Endothelial cell of umbilical vein (primary cell): ENCODE results near the gene FXYD4. TPM values are rescaled to one million over a fixed set of nuclear protein-coding genes. Genes with fewer than 3 reads are reported as not detected.

Source experiments
- BruUV-seq: library from RNA; stranded (reverse); fragments of 400-500 nt; replicated peaks from 2 replicates; lab custom pipeline; 2021; lab: Mats Ljungman, UMichigan
- CTCF ChIA-PET: fragments of 300-600, 350-600 bp; sonication (Branson Sonifier 250); formaldehyde crosslinking; loops from one replicate; lab custom pipeline; 2021; ENCODE audit warnings: antibody characterized with exemption, inconsistent platforms; lab: Charles Lee
- POLR2A ChIA-PET: fragments of 300-600, 350-600 bp; sonication (Branson Sonifier 250); formaldehyde crosslinking; loops from one replicate; lab custom pipeline; 2021; ENCODE audit warnings: antibody characterized with exemption, inconsistent platforms; lab: Charles Lee
- DNase-seq: peaks from one replicate; pipeline ENCODE4 v3.0.0-alpha.2; 2011; ENCODE audit warnings: low read depth, low spot score
- FAIRE-seq: peaks from 2 replicates; lab custom pipeline; 2011; peaks lifted over from hg19 to GRCh38; lab: Jason Lieb, UNC
- H2AFZ ChIP-seq: 2 replicates; pipeline ENCODE4 v1.6.0; 2012; ENCODE audit warnings: low read depth, low read length, control low read depth, inconsistent platforms
- H3K27ac ChIP-seq: 2 replicates; pipeline ENCODE4 v1.5.1; 2011; ENCODE audit warnings: low read depth, mild to moderate bottlenecking, control low read depth, low read length, moderate library complexity; ENCODE audit not compliant: insufficient read depth
- H3K27me3 ChIP-seq, 2 experiments: 2 replicates each; pipeline versions ENCODE4 v1.6.0 to v1.6.1; 2011; ENCODE audit warnings: low read length in 2 of 2, mixed read lengths in 1 of 2; ENCODE audit not compliant: control insufficient read depth in 2 of 2, insufficient read depth in 2 of 2
- H3K36me3 ChIP-seq, 2 experiments: 2 replicates in 1 of 2; 3 replicates in 1 of 2; pipeline ENCODE4 v1.5.1; 2011; ENCODE audit warnings: low read length in 2 of 2, mild to moderate bottlenecking in 1 of 2, moderate library complexity in 1 of 2; ENCODE audit not compliant: control insufficient read depth in 2 of 2, insufficient read depth in 2 of 2; ENCODE audit errors: extremely low read depth in 1 of 2
- H3K4me1 ChIP-seq: 3 replicates; pipeline ENCODE4 v1.5.1; 2011; ENCODE audit warnings: mild to moderate bottlenecking, low read length; ENCODE audit not compliant: control insufficient read depth, insufficient read depth; ENCODE audit errors: extremely low read depth
- H3K4me2 ChIP-seq: 2 replicates; pipeline ENCODE4 v1.6.1; 2011; ENCODE audit warnings: low read length, control low read depth, mixed read lengths; ENCODE audit not compliant: insufficient read depth
- H3K4me3 ChIP-seq, 3 experiments: fragments of 200-600 bp in 1 of 3; sonication (generic), shearing (Covaris generic) in 1 of 3; replicated peaks in 1 of 3; 2 replicates each; pipeline ENCODE4 v1.5.1; 2011 to 2016; ENCODE audit warnings: control low read depth in 3 of 3, low read length in 3 of 3, mild to moderate bottlenecking in 2 of 3, inconsistent platforms in 1 of 3, low read depth in 1 of 3, moderate library complexity in 1 of 3; ENCODE audit not compliant: insufficient read depth in 1 of 3
- H3K79me2 ChIP-seq: 2 replicates; pipeline ENCODE4 v1.6.0; 2012; ENCODE audit warnings: low read length, inconsistent platforms; ENCODE audit not compliant: control insufficient read depth, insufficient read depth
- H3K9ac ChIP-seq: replicated peaks from 2 replicates; pipeline ENCODE3; 2011; ENCODE audit warnings: low read length, control low read depth; ENCODE audit not compliant: insufficient read depth; ENCODE audit errors: extremely low read depth
- H3K9me1 ChIP-seq: replicated peaks from 3 replicates; pipeline ENCODE4 v1.6.0; 2011; ENCODE audit warnings: mild to moderate bottlenecking, low read length; ENCODE audit not compliant: control insufficient read depth, insufficient read depth; ENCODE audit errors: extremely low read depth
- H3K9me3 ChIP-seq: replicated peaks from 2 replicates; pipeline ENCODE4 v1.5.1; 2012; ENCODE audit warnings: low read length, inconsistent platforms; ENCODE audit not compliant: control insufficient read depth, insufficient read depth
- H4K20me1 ChIP-seq: replicated peaks from 2 replicates; pipeline ENCODE3; 2011; ENCODE audit warnings: mild to moderate bottlenecking, low read length; ENCODE audit not compliant: control insufficient read depth, insufficient read depth; ENCODE audit errors: extremely low read depth
- CTCF ChIP-seq, 2 donors: IDR thresholded peaks; 1 replicate in 1 of 2; 2 replicates in 1 of 2; pipeline ENCODE4 v1.5.1; 2011; ENCODE audit warnings: low read length in 2 of 2, mild to moderate bottlenecking in 2 of 2, moderate library complexity in 2 of 2, control low read depth in 1 of 2, inconsistent platforms in 1 of 2, low read depth in 1 of 2; ENCODE audit not compliant: insufficient read depth in 1 of 2; ENCODE audit errors: extremely low read depth in 1 of 2
- EZH2 ChIP-seq: IDR thresholded peaks from 2 replicates; pipeline ENCODE4 v1.6.1; 2012; ENCODE audit warnings: borderline replicate concordance, low read depth, mild to moderate bottlenecking, moderate library complexity, low read length, inconsistent platforms; ENCODE audit not compliant: severe bottlenecking
- FOS ChIP-seq: IDR thresholded peaks from 2 replicates; pipeline ENCODE4 v1.6.1; 2011; ENCODE audit warnings: mild to moderate bottlenecking, low read length, moderate library complexity, borderline replicate concordance; ENCODE audit not compliant: insufficient read depth
- GATA2 ChIP-seq: IDR thresholded peaks from 2 replicates; pipeline ENCODE4 v1.7.0; 2011; ENCODE audit warnings: low read depth, mild to moderate bottlenecking, moderate library complexity, mixed read lengths, low read length; ENCODE audit not compliant: insufficient read length, insufficient read depth
- JUN ChIP-seq: IDR thresholded peaks from 2 replicates; pipeline ENCODE4 v1.6.1; 2011; ENCODE audit warnings: borderline replicate concordance, low read depth; ENCODE audit not compliant: insufficient read length, insufficient read depth
- MAX ChIP-seq: IDR thresholded peaks from 2 replicates; pipeline ENCODE4 v1.6.1; 2011; ENCODE audit not compliant: insufficient read depth, insufficient read length
- MYC ChIP-seq: IDR thresholded peaks from one replicate; pipeline ENCODE4 v1.6.1; 2011; ENCODE audit warnings: mild to moderate bottlenecking, low read depth, low read length
- POLR2A ChIP-seq: IDR thresholded peaks from 2 replicates; pipeline ENCODE4 v1.6.1; 2012; ENCODE audit warnings: low read depth, mild to moderate bottlenecking, control low read depth, low read length
- POLR2AphosphoS5 ChIP-seq: IDR thresholded peaks from 2 replicates; pipeline ENCODE4 v1.6.1; 2012; ENCODE audit warnings: low read depth, mild to moderate bottlenecking, control low read depth, low read length, moderate library complexity; ENCODE audit not compliant: insufficient read depth
- dilution Hi-C: fragments of 300-500 bp; cut with MboI; formaldehyde crosslinking; loops from one replicate; pipeline ENCODE4 v1.15.0; 2019; ENCODE audit warnings: low sequenced_read_pairs; ENCODE audit not compliant: extremely low pct_ligation_motif_present
- intact Hi-C: fragments of 100-400 bp; cut with micrococcal nuclease; formaldehyde crosslinking; loops from one replicate; pipeline ENCODE4 v1.10.0; 2022
- polyA plus RNA-seq, 4 experiments: library from polyadenylated mRNA; depleted of rRNA in 3 of 4; stranded (reverse) in 3 of 4; unstranded in 1 of 4; fragments of >200 nt; gene quantifications; 2 replicates each; pipeline versions ENCODE4 v1.2.1 to v1.2.3, GENCODE V29; 2011 to 2012; ENCODE audit warnings: missing spikeins in 1 of 4
- total RNA-seq: library from RNA; stranded (reverse); gene quantifications from 2 replicates; pipeline ENCODE4 v1.2.3, GENCODE V29; 2021

FXYD4 gene
- total and polyA plus RNA-seq, 2 donors (not counting 3 experiments of a cell fraction or from before 2014, with no cell fraction given) = not detected

GRCh38 chr10:43376828-43377423 is 5.5 kb downstream of the FXYD4 start:
- no peaks in the 10 kb centered on the region for H3K79me2 ChIP-seq
- ChIA-PET POLR2A (no interaction called here), CTCF (no interaction called here)
- no peaks in the 10 kb centered on the region for H3K27me3 ChIP-seq
- no TSS peak for BruUV-seq
- no peaks in the 10 kb centered on the region for H3K36me3 ChIP-seq
- dilution Hi-C loops = no loop called here
- no peak overlapping the region for H3K27ac ChIP-seq
- no peaks in the 10 kb centered on the region for H3K9me1 ChIP-seq
- no peak overlapping the region for H3K9ac ChIP-seq
- no peaks in the 10 kb centered on the region for H3K4me1 ChIP-seq
- no peaks in the 10 kb centered on the region for H4K20me1 ChIP-seq
- DNase-seq = no peak
- H2AFZ ChIP-seq = no peak overlapping the region
- no peak overlapping the region for H3K4me3 ChIP-seq
- no peaks in the 10 kb centered on the region for H3K9me3 ChIP-seq
- TF ChIP-seq POLR2AphosphoS5 (no peak), POLR2A (no peak), MAX (no peak), JUN (no peak), FOS (no peak), MYC (no peak), CTCF (IDR thresholded peaks at IDR 0.05; ENCODE audit: extremely low read depth in 1 of 2, insufficient read depth in 1 of 2, low read depth in 1 of 2, low read length in 2 of 2) (no peak), GATA2 (no peak), EZH2 (no peak)
- intact Hi-C loops = no loop called here
- FAIRE-seq = no peak
- no peak overlapping the region for H3K4me2 ChIP-seq
